Activated T-cell treated with anti-CD3 and anti-CD28 coated beads for 48 hours (primary cell): ENCODE measurements around the gene FAM131A.
A peak's percentile ranks its signal among the peaks of the same experiment; 100 is the strongest.
"Not testable (repeated sequence)": the region's sequence is repeated elsewhere in the genome, so short reads cannot be mapped to it uniquely, and the experiment has no call there.

Experiments
- DNase-seq: peaks from one replicate; pipeline ENCODE4 v3.0.0-alpha.2; 2020; ENCODE audit warnings: low read depth

The FAM131A gene

GRCh38 chr3:184339451-184340135 is 2.2 kb downstream of the FAM131A start:
- not testable (repeated sequence) for DNase-seq

- DNase-seq: no peak
Measured at GRCh38 chr3:184341925-184342324, 4.5 kb downstream of the FAM131A start.

GRCh38 chr3:184343200-184343876 is 5.9 kb downstream of the FAM131A start:
- no peak for DNase-seq

- no peak for DNase-seq
Measured at GRCh38 chr3:184344579-184345316, 7.3 kb downstream of the FAM131A start.

GRCh38 chr3:184345317-184346144 is 8.1 kb downstream of the FAM131A start:
- DNase-seq: no peak

GRCh38 chr3:184346480-184347190 is 9.2 kb downstream of the FAM131A start:
- DNase-seq: no peak

GRCh38 chr3:184347321-184348056 is 10.1 kb downstream of the FAM131A start:
- DNase-seq: no peak

GRCh38 chr3:184348057-184348382 is 10.6 kb downstream of the FAM131A start:
- no peak for DNase-seq

GRCh38 chr3:184349563-184350470 is 12.4 kb downstream of the FAM131A start:
- no peak for DNase-seq

- no peak for DNase-seq
Measured at GRCh38 chr3:184350618-184351017, 13.2 kb downstream of the FAM131A start.

- no peak for DNase-seq
Measured at GRCh38 chr3:184351511-184352148, 14.2 kb downstream of the FAM131A start.

- no peak for DNase-seq
Measured at GRCh38 chr3:184352149-184352785, 14.9 kb downstream of the FAM131A start.

GRCh38 chr3:184352897-184353545 is 15.6 kb downstream of the FAM131A start:
- DNase-seq: no peak

GRCh38 chr3:184353546-184353941 is 16.1 kb downstream of the FAM131A start:
- DNase-seq: no peak

GRCh38 chr3:184354121-184354728 is 16.8 kb downstream of the FAM131A start:
- peak; percentile 55 for DNase-seq

GRCh38 chr3:184354754-184355153 is 17.4 kb downstream of the FAM131A start:
- no peak for DNase-seq

GRCh38 chr3:184355261-184356040 is 18.1 kb downstream of the FAM131A start:
- DNase-seq: no peak
